Right atrium auricular region (tissue), 2 donors: ENCODE measurements around the gene MBD5. TPM values are rescaled to one million over a fixed set of nuclear protein-coding genes. Genes with fewer than 3 reads are reported as not detected.

Source experiments
- DNase-seq: peaks from one replicate; pipeline ENCODE4 v3.0.0-alpha.2; 2019; ENCODE audit warnings: low spot score
- H3K27ac ChIP-seq, 2 donors: fragments of 200-600 bp; sonication (generic); 1 replicate in 1 of 2; 2 replicates in 1 of 2; pipeline ENCODE4 v1.5.1; 2016 to 2019
- H3K27me3 ChIP-seq, 2 donors: fragments of 200-600 bp; sonication (generic); one replicate each; pipeline versions ENCODE4 v1.5.1 to v1.6.0; 2017 to 2019
- H3K36me3 ChIP-seq: fragments of 200-600 bp; sonication (generic); one replicate; pipeline ENCODE4 v1.5.1; 2016
- H3K4me1 ChIP-seq, 2 donors: fragments of 200-600 bp; sonication (generic); one replicate each; pipeline versions ENCODE4 v1.5.1 to v1.6.0; 2017 to 2019
- H3K4me3 ChIP-seq, 2 donors: fragments of 200-600 bp; sonication (generic); 1 replicate in 1 of 2; 2 replicates in 1 of 2; pipeline ENCODE4 v1.5.1; 2017 to 2019; ENCODE audit warnings: mild to moderate bottlenecking in 1 of 2, moderate library complexity in 1 of 2
- H3K9me3 ChIP-seq, 2 donors: fragments of 200-600 bp; sonication (generic); one replicate each; pipeline ENCODE4 v1.5.1; 2019
- CTCF ChIP-seq, 2 donors: fragments of 200-600 bp; sonication (generic); IDR thresholded peaks; one replicate each; pipeline ENCODE4 v1.5.1; 2019; ENCODE audit warnings: antibody characterized with exemption in 2 of 2
- total RNA-seq, 2 donors: library from RNA; depleted of rRNA; stranded (reverse); fragments of >200 nt; gene quantifications; one replicate each; pipeline ENCODE4 v1.1.0, GENCODE V29; 2016

The MBD5 gene
- total RNA-seq, 2 donors from 2014 or later: 14.5 to 22.8 TPM

GRCh38 chr2:148351437-148352143, 330.7 kb downstream of the MBD5 start:
- Histone ChIP-seq H3K27ac (no peak overlapping the region), H3K9me3 (peaks cover 0 to 8% of the 10 kb centered on the region in 2 donors), H3K4me1 (no peaks in the 10 kb centered on the region), H3K4me3 (no peak overlapping the region), H3K27me3 (no peaks in the 10 kb centered on the region), H3K36me3 (no peaks in the 10 kb centered on the region)
- TF ChIP-seq CTCF (IDR thresholded peaks at IDR 0.05): no peak
- DNase-seq: no peak

GRCh38 chr2:148358375-148358774, 337.5 kb downstream of the MBD5 start:
- TF ChIP-seq CTCF (IDR thresholded peaks at IDR 0.05): no peak
- H3K9me3 ChIP-seq: peaks cover 0 to 8% of the 10 kb centered on the region in 2 donors
- no peaks in the 10 kb centered on the region for H3K27me3 ChIP-seq

GRCh38 chr2:148360662-148361061, 339.8 kb downstream of the MBD5 start:
- Histone ChIP-seq H3K27ac (no peak overlapping the region), H3K4me3 (no peak overlapping the region), H3K27me3 (no peaks in the 10 kb centered on the region), H3K9me3 (no peaks in the 10 kb centered on the region), H3K4me1 (no peaks in the 10 kb centered on the region), H3K36me3 (no peaks in the 10 kb centered on the region)
- no peak for DNase-seq
- no peak for TF ChIP-seq CTCF (IDR thresholded peaks at IDR 0.05)

More at GRCh38 chr2:148358375-148358774, 337.5 kb downstream of the MBD5 start:
- Histone ChIP-seq H3K27ac (no peak overlapping the region), H3K36me3 (no peaks in the 10 kb centered on the region), H3K4me1 (no peaks in the 10 kb centered on the region), H3K4me3 (no peak overlapping the region)
- DNase-seq: no peak

GRCh38 chr2:148362144-148362796, 341.4 kb downstream of the MBD5 start:
- DNase-seq: no peak
- Histone ChIP-seq H3K4me1 (no peaks in the 10 kb centered on the region), H3K27ac (no peak overlapping the region)

GRCh38 chr2:148375214-148375613, 354.3 kb downstream of the MBD5 start:
- H3K4me1 ChIP-seq: peaks cover 0 to 4% of the 10 kb centered on the region in 2 donors
- TF ChIP-seq CTCF (IDR thresholded peaks at IDR 0.05): no peak
- H3K27me3 ChIP-seq: no peaks in the 10 kb centered on the region
- H3K9me3 ChIP-seq: no peaks in the 10 kb centered on the region
- no peak overlapping the region for H3K27ac ChIP-seq
- H3K36me3 ChIP-seq: no peaks in the 10 kb centered on the region
- no peak for DNase-seq
- H3K4me3 ChIP-seq: no peak overlapping the region

More at GRCh38 chr2:148362144-148362796, 341.4 kb downstream of the MBD5 start:
- TF ChIP-seq CTCF (IDR thresholded peaks at IDR 0.05): no peak
- no peaks in the 10 kb centered on the region for H3K27me3 ChIP-seq
- no peak overlapping the region for H3K4me3 ChIP-seq
- no peaks in the 10 kb centered on the region for H3K9me3 ChIP-seq
- H3K36me3 ChIP-seq: no peaks in the 10 kb centered on the region
